Measurements from ENCODE around the gene KIAA0930.

KIAA0930 gene

DNA sequence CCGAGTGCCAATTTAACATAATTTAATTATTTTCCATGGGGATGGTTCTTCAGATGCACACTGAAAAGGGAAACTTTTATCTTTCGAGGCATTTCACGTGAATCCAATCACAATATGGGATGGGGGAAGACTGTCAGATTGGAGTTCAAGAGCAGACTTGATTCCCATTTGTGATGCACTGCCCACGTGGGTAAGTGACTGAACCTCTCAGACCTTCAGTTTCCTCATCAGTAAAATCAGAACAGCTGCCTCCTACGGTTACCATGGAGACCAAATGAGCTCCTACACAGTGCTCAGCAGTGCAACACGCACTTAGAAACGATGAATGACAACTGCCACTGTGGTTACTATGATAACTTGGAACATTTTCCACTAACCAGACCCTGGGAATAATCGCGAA is 21.7 kb downstream of the KIAA0930 start:
- no peak for DNase-seq (ENCODE audit: extremely low read depth in 1 of 2, low read depth in 1 of 2)

DNA sequence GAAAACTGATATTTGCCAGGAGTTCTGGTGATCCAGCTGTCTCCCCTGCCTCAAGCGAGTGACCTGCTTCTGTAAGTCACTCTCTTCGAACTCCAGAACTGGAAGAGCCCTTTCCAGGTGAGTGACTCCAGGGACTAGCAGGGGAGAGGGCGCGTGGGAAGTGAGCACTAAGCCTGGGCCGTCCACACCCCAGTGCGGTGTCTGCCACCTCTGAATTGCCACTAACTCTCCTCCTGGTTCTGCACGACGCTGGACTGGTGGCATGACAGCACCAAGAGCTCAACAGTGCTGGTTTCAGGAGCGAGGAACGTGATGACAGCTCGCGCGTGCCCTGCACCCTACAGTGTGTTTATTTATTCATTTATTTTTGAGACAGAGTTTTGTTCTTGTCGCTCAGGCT is 22.9 kb downstream of the KIAA0930 start:
- no peak for DNase-seq (ENCODE audit: extremely low read depth in 1 of 2, low read depth in 1 of 2)

DNA sequence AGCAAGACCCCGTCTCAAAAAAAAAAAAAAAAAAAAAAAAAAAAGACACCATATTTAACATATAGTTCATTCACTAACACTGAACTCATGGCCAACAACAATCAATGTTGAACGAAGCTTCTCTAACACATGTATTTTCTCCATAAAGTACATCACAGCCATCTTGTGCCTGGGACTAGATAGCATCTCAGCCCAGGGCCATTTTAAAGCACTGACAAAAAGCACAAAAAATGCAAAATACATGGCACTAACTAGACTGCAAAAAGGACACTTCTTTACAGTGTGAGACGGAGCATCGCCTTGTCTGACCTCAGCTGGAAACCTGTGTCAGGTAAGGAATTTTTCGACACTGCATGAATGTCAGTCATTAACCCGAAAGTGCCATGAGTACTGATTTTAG is 23.3 kb downstream of the KIAA0930 start:
- DNase-seq (ENCODE audit: extremely low read depth in 1 of 2, low read depth in 1 of 2), result no peak

DNA sequence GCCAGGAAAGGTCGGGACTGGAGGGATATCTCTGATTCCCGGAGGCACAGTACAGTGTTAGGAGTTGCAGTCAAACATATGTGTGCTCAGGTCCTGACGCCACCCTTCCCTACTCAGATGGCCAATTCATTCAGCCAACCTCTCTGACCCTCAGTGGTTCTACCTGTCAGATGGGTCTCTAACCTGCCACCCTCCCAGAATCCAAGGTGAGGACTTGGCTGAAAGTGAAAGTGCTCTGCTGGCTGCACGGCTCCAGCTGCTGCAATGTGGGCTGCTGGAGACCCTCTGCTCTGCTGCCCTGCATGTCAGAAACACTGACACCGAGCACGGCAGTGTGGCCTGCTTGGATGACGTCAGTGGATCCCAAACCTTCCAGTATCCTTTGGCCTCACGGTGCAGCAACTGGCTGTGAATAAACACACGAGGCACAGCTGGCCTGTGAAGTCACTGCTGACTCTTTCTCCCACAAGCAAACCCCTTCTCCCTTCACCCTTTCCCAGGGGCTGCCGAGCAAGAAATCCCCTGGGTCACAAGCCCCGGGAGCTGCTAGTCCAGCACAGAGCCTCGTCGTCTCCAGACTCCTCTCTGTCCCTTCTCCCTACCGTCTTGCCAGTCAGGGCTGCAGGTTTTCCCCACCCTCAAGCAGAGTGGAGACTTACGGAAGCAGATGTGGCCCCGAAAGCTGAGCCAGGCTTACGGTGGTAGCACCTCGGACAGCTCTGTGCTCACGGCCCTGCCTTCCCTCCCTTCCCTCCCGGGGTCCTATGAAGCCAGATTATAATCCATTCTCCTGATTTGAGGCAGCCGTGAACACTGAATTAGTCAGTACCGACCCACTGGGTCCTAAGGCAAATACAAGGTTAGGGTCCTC is 24.3 kb downstream of the KIAA0930 start:
- DNase-seq (ENCODE audit: extremely low read depth in 1 of 2, low read depth in 1 of 2), result no peak

DNA sequence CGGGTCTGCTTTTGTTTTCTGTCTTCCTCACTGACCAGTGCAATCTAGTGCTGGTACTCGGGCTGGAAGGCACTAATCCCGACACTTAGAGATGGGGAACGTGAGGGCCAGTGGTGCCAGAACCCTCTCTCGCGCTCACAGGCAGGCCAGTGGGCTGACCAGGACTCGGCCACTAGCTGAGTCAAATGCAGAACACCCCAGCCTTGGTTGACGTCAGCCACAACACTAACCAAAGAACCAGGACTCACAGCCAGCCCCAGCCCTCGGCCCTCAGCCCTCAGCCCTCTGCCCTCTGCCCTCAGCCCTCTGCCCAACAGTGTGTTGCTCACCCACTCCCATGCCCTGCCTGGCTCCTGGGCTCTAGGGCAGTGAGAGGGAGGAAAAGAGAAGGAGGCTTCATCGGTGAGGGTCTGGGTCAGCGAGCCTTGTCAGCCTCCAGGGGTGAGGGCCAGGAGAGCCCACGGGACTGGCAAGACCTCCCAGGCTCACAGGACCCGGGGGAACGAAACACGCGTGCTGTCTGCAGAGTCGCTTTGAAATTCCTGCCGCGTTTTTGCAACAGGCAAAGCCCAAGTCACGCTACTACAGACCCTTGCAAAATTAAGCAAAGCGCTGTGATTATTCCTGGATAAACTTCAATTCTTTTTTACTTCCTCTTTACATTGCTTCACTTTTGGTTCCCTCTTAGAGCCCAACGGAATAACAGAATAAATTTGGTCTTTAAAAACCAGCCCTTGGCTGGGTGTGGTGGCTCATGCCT is 27.5 kb downstream of the KIAA0930 start:
- DNase-seq (ENCODE audit: extremely low read depth in 1 of 2, low read depth in 1 of 2), result no peak

DNA sequence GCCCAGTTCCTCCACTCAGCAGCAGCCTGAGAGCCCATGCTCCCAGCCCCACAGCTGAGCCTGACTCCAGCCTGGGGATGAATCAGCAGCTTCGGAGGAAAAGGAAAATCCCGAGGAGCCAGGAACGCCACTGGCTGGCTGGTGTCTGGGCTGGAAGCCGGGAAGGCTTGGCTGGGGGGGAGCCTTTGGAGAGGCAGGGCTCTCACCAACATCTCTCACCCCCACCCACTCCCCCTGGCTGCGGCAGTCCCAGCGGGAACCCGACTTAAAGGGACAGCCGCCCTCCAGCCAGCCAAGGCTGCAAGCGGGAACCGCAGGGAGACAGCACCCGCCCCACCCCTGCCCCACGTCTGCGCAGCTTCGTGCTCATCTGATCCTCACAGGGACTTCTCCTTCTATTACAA is 28.4 kb downstream of the KIAA0930 start:
- no peak for DNase-seq (ENCODE audit: extremely low read depth in 1 of 2, low read depth in 1 of 2)

DNA sequence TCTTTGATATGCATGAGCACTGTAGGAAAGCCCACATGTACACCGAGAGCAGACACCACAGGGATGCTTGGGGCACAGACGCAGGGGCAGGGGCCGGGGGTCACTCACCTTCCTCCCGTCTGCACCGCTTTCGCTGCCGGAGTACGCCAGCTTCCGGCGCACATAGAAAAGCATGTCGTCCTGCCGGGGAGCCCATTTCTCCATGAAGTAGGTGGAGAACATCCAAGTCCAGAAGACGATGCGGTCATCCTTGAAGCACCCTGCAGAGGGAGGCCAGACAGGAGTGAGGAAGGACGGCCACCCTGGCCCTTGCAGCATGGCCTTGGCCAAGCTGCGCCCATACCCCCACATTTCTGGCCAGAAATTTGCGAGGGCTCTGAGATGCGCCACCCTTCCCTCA is 28.8 kb downstream of the KIAA0930 start:
- DNase-seq (ENCODE audit: extremely low read depth in 1 of 2, low read depth in 1 of 2), result no peak

DNA sequence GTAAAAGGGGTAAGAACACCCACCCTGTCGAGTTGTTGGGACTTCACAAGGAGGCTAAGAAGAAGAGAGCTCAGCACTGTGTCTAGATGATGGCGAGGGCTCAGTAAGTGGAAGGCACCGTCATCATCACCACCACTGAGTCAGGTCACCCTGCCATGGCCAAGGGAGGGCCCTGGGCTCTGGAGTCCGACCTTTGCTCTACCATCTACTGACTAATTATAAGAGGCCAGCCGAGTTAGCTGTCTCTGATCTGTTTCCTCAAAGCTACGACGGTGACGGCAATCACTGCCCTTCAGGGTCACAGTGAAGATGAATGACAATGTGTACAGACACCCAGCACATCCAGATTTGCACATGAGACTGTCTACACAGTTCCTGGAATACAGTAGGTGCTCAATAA is 29.3 kb downstream of the KIAA0930 start:
- no peak for DNase-seq (ENCODE audit: extremely low read depth in 1 of 2, low read depth in 1 of 2)

DNA sequence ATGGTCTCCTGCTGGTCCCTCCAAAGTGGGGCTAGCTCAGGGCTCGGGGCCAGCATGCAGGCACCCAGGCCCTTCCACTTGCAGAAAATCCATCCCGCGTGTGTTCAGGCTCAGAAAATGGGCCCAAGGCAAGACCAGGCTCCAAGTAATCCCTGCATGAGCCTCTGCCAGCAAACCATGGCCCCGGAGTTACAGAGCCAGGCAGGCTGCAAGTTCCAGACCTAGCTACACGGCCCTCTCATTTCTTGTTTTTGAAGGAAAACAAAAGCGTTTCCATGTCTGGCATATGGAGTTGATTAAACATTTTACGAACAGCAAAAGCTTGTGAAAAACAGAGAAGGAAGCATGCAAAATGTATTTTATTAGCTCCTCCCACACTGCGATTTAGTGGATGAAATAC is 29.7 kb downstream of the KIAA0930 start:
- no peak for DNase-seq (ENCODE audit: extremely low read depth in 1 of 2, low read depth in 1 of 2)

DNA sequence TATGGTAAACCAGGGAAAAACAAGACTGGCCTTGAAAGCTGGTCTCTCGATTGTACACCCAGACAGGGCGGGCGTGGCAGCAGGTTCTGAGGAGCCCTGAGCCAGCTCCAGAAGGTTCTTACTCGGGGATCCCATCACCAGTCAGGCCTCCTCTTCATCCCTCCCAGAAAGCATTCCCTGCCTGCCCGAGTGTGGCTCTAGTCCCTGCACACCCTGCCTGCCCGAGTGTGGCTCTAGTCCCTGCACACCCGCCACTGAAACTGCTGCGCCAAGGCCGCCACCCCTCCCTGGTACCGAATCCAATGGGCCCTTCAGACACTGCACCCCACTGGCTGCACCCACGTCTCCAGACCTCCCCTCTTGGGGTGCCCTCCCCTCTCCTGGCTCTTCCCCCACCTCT is 30.1 kb downstream of the KIAA0930 start:
- no peak for DNase-seq (ENCODE audit: extremely low read depth in 1 of 2, low read depth in 1 of 2)

DNA sequence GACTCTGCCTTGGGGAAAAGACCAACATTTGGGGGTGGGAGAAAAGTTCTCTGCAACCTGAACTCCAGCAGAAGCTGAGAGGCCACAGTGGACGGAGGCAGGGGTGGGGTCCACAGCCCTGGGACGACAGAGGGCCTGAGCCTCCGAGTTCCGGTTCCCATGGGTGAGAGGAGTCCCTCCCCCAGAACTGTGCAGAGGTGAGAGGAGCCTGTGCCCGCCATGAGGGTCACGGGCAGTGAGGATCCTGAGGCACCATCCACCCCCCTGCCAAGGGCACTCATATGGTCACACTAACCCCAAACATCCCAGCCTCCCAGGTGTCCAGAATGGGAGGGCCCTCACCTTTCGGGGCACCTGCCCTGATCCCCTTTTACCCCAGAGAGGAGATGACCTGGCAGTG is 30.5 kb downstream of the KIAA0930 start:
- no peak for DNase-seq (ENCODE audit: extremely low read depth in 1 of 2, low read depth in 1 of 2)

DNA sequence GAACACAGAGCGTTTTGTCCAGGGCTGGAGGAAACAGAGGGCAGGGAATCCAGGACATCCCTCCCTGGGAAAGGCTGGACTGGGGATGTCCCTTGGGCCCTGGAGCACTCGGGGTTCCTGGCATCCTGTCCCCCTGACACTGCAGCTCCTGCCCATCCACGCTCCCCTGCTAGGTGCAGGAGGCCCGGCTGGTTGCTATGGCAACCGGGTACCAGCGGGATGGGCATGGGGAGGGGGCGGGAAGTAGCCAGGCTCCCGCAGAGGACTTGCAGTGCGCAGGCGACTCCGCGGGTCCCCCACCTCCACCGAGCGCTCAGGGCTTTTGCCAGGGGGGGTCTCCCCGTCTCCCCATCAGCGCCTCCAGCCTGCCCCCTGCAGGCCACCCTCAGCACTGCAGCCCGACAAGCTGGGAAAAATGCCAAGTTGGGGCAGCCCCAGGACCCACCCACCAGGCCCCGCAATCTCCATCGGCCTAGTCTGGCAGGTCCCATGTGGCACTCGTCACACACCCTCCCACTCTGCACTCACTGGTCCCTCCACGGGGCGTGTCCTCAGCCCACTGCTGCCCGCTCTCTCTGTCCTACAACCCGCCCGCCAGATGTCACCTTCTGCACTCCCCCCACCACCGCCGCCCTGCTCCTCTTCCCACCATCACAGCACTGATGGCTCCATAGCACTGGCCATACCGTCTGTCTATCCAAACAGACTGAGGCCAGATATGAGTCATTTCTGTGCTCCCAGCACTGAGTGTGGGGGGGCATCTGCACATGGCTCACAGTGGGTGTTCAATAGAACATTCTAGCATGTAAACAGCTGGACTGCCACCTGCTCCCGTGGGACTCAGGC is 31.5 kb downstream of the KIAA0930 start:
- DNase-seq (ENCODE audit: extremely low read depth in 1 of 2, low read depth in 1 of 2), result no peak

DNA sequence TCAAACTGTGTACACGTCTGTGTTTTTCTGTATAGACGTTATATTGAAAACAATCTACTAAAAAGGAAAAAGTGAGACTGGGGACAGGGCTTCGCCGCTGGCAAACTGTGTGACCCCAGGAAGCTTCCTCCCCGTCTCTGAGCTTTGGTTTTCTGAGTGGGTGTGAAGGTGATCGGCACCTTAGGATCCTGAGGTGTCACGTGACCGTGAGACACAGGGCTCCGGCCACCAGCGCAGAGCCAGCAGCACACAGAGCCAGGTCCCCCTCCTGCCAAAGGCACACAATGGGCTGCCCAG is 32.0 kb downstream of the KIAA0930 start:
- no peak for DNase-seq (ENCODE audit: extremely low read depth in 1 of 2, low read depth in 1 of 2)

DNA sequence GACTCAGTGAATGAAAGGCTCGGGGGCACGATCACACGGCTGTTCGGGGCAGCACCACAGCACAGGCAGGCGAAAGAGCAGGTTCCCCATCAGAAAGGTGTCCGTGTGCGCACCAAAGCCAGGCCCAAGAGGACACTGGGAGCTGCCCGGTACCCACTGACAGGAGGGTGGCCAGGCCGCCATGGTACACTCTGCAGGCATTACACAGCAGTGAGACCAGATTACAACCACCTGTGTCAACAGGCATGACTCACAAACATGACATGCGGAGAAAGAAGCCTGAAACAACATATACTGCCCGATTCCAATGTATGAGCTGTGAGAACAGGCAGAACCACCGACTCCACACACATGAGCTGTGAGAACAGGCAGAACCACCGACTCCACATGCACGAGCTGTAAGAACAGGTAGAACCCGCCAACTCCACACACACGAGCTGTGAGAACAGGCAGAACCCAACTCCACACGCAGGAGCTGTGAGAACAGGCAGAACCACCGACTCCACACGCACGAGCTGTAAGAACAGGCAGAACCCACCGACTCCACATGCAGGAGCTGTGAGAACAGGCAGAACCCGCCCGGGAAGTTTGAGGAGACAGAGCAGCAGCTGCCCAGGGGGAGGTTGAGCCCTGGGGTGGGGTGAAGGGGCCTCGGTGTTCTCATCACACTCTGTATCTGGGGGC is 32.6 kb downstream of the KIAA0930 start:
- no peak for DNase-seq (ENCODE audit: extremely low read depth in 1 of 2, low read depth in 1 of 2)

DNA sequence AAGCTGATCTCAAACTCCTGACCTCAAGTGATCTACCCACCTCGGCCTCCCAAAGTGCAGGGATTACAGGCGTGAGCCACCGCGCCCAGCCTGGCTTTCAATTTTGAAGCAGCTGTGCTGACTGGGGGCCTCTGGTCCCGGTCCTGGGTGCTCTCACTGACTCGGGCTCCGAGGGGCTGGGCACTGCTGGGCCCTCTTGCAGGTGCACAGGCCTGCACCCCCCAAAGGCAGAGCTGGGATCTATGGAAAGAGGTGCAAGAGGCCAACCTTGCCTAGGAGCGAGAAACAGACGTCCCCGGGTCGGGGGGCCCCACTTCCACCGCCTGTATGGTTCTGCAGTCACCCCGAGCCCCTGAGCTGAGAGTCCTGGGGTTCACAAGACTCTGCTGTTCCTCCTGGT is 33.2 kb downstream of the KIAA0930 start:
- DNase-seq (ENCODE audit: extremely low read depth in 1 of 2, low read depth in 1 of 2), result no peak

DNA sequence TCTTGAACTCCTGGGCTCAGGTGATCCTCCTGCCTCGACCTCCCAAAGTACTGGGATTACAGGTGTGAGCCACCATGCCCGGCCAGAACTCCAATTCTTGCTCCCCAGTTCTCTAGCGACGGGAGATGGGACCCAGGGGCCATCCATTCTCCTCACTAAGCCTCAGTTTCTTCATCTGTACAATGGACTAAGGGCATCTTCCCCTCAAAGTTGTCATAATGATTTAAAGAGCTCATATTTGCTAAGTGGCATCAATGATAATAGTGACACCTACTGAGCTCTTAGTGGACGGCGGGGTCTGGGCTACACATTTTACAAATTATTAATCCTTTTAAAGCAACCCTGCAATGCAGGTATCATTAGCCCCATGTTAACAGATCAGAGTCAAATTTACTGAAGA is 34.5 kb downstream of the KIAA0930 start:
- no peak for DNase-seq (ENCODE audit: extremely low read depth in 1 of 2, low read depth in 1 of 2)

DNA sequence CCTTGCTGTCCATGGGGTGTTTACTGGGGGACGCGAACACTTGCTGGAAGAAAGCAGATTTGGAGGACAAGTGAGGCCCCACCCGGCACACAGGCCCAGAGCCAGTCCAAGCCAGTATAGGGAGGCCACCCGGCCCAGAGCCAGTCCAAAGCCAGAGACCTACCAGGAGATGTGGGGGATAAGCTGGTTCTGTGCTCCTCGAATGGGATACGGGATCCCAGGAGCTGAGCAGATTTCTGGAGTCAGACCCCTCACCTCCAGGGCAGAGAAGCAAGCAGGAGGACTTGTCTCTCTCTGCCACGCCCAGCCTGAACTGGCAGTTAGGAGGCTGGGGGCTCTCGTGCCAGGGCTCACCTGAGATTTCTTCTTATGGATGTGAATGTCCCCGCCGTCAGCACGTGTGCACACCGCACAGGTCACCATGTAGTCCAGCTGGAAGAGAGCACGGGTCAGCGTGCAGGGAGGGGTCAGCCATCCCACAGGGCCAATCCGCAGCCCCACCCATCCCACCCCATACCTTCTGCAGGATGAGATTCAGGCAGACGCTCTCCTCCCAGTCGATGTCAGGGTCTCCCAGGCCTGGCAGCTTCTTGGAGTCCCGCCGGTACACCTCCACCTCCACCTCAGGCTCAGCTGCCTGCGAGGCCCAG is 35.3 kb downstream of the KIAA0930 start:
- DNase-seq (ENCODE audit: extremely low read depth in 1 of 2, low read depth in 1 of 2), result no peak

DNA sequence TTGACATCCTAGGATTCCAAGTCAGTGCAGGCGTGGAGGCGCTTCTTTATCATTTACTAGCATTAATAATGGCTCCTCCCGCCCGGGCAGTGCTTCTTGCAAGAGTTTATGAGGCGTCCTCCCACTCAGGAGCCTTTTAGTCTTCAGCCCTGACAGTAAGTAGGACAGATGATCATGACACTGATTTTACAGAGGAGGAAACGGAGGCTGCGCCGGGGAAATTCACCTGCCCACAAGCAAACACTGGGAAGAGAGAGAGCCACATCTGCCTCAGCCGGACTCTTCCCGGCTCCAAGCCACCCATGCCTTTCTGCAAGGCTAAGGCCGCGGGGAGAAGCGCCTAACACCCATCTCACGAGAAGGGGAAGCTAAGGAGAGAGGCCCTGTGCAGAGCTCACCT is 35.9 kb downstream of the KIAA0930 start:
- no peak for DNase-seq (ENCODE audit: extremely low read depth in 1 of 2, low read depth in 1 of 2)

DNA sequence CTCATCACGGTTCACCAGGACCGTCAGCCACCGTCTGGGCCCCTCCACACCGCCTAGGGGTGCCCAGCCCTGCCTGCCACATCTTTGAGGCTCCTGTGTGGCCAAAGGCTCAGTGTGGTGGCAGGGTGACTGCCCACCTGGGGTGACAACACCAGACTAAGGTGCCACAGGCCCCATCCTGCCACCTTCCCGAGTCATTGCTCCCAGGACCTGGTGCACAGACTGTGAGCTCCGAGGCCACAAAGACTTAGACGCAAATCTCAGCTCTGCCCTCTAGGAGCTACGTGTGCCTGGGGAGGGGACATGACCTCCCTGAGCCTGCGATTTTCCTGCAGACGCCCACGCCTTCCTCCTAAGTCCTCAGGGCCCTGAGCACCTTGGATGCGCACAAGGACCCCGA is 36.5 kb downstream of the KIAA0930 start:
- no peak for DNase-seq (ENCODE audit: extremely low read depth in 1 of 2, low read depth in 1 of 2)

DNA sequence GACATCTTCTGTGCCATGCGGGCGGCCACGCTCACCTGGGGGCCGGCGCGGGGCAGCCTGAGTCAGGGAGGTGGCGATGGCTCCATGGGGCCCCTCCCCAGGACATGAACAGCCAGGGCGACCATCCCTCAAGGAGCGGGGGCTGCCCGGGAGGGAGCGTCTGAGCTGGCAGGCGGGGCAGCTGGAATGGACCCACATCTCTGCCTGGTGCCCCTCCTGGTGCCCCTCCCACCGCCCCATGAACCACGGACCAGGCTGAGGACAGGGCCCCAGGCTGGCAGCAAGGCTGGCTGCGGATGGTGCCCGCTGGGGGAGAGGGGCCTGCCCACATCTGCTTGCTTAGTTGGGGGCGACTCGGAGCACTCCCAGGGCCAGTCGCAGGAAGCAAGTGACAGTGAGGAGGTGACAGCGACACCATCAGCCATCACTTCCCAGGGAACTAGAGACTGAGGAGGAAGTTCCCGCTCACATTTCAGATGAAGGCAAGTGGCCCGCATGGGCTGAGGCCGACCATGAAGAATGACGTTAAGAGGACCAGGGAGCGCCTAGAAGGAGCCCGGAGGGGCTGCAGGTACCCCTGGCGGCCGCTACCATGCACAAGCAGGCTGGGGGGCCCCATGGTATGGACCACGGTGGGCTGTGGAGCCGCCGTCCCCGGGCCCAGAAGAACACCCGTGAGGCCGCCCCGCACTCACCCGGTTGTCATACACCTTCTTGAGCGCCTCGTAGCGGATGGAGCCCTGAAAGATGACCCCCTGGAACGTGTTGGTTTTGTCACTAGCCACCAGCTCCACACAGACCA is 37.3 kb downstream of the KIAA0930 start:
- no peak for DNase-seq (ENCODE audit: extremely low read depth in 1 of 2, low read depth in 1 of 2)

Measured in activated CD8-positive, alpha-beta memory T cell treated with anti-CD3 and anti-CD28 coated beads for 1 hour (primary cell).